ENCODE measurements around the gene RPS13.
A peak's percentile ranks its signal among the peaks of the same experiment; 100 is the strongest.
"Not testable (repeated sequence)": the region's sequence is repeated elsewhere in the genome, so short reads cannot be mapped to it uniquely, and the experiment has no call there.

Gene RPS13

DNA sequence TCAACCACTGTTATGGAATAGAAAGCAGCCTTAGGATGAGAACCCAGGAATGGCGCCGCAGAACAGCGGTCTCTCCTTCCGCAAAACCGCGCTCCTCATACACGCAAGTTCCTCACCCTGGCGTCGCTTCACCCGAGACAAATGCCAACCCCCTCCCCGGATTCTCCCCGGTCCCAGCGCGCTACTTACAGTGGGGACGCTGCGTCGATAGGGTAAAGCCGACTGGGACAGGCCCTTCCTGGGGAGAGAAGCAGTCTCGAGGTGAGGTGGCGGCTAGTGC is 287 bp downstream of the RPS13 start:
- Histone ChIP-seq H3K9ac (ENCODE audit: low read depth in 1 of 2, low read length in 2 of 2) (peak overlapping the region; percentile 92 to 98), H3K4me3 (ENCODE audit: low read depth in 1 of 2, low read length in 2 of 2) (peak overlapping the region; percentile 78 to 86), H3K9me3 (ENCODE audit: control insufficient read depth in 1 of 2, low read length in 2 of 2) (no peaks in the 10 kb centered on the region), H3K4me1 (ENCODE audit: control insufficient read depth in 1 of 2, insufficient read depth in 2 of 2, low read length in 2 of 2) (peaks cover 23 to 26% of the 10 kb centered on the region in 2 donors), H3K27ac (ENCODE audit: low read depth, low read length) (peak overlapping the region; percentile 77), H3K27me3 (ENCODE audit: control insufficient read depth in 1 of 2, insufficient read depth in 2 of 2, low read length in 2 of 2) (no peaks in the 10 kb centered on the region), H3K36me3 (ENCODE audit: control insufficient read depth in 1 of 2, insufficient read depth in 2 of 2, low read length in 2 of 2) (peaks cover 9 to 28% of the 10 kb centered on the region in 2 donors)

DNA sequence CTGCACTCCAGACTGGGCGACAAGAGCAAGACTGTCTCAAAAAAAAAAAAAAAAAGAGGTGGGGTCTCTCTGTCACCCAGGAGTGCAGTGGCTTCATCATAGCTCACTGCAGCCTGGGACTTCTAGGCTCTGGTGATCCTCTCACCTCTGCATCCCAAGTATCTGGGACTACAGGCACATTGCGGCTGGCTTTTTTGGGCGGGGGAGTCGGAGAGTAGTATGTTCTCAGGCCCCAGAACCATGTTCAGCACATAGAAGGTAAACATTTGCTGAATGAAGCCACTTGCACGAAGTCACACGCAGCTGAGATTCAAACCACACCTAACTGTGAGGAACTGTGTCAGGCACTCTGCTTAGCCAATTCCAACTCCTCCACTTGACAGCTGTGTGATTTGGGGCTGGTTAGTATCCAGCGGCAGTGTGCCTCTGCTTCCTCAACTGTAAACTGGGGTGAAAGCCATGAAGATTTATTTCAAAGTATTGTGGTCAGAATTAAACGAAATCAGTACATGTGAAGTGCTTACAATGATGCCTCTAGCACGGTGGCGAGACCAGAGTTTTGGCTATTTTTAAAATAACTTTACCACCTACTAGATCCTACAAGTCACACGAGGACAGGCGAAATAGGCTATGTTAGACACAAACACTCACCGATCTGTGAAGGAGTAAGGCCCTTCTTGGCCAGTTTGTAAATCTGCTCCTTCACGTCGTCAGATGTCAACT is 789 bp downstream of the RPS13 start:
- H3K4me1 ChIP-seq (ENCODE audit: control insufficient read depth in 1 of 2, insufficient read depth in 2 of 2, low read length in 2 of 2) = peaks cover 23 to 26% of the 10 kb centered on the region in 2 donors
- H3K27ac ChIP-seq (ENCODE audit: low read depth, low read length) = peak overlapping the region; percentile 77
- H3K36me3 ChIP-seq (ENCODE audit: control insufficient read depth in 1 of 2, insufficient read depth in 2 of 2, low read length in 2 of 2) = peaks cover 9 to 28% of the 10 kb centered on the region in 2 donors
- H3K9me3 ChIP-seq (ENCODE audit: control insufficient read depth in 1 of 2, low read length in 2 of 2) = no peaks in the 10 kb centered on the region
- no peaks in the 10 kb centered on the region for H3K27me3 ChIP-seq (ENCODE audit: control insufficient read depth in 1 of 2, insufficient read depth in 2 of 2, low read length in 2 of 2)
- peak overlapping the region; percentile 92 to 98 for H3K9ac ChIP-seq (ENCODE audit: low read depth in 1 of 2, low read length in 2 of 2)
- peak overlapping the region; percentile 78 to 86 for H3K4me3 ChIP-seq (ENCODE audit: low read depth in 1 of 2, low read length in 2 of 2)

DNA sequence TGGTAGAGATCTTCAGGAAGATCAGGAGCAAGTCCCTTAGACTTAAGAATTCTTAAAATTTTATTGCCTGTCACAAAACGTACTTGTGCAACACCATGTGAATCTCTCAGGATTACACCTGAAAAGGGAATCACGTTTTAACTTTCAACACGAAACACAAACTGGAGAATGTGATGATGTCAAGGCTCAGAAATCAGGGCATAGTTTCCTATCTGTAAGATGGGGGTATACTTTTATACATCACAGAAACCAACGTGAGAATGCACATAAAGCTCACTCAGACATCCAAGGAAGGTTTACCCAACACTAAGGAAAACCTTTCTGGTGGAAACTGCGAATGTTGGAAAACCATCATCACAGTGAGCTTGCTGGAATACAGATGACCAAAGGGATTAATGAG is 2.0 kb downstream of the RPS13 start:
- Histone ChIP-seq H3K27ac (ENCODE audit: low read depth, low read length) (no peak overlapping the region), H3K36me3 (ENCODE audit: control insufficient read depth in 1 of 2, insufficient read depth in 2 of 2, low read length in 2 of 2) (peaks cover 9 to 28% of the 10 kb centered on the region in 2 donors), H3K27me3 (ENCODE audit: control insufficient read depth in 1 of 2, insufficient read depth in 2 of 2, low read length in 2 of 2) (no peaks in the 10 kb centered on the region), H3K4me1 (ENCODE audit: control insufficient read depth in 1 of 2, insufficient read depth in 2 of 2, low read length in 2 of 2) (peaks cover 23 to 26% of the 10 kb centered on the region in 2 donors), H3K9me3 (ENCODE audit: control insufficient read depth in 1 of 2, low read length in 2 of 2) (no peaks in the 10 kb centered on the region), H3K4me3 (ENCODE audit: low read depth in 1 of 2, low read length in 2 of 2) (peak overlapping the region in 1 of 2 donors; percentile 30), H3K9ac (ENCODE audit: low read depth in 1 of 2, low read length in 2 of 2) (peak overlapping the region in 1 of 2 donors; percentile 10)

DNA sequence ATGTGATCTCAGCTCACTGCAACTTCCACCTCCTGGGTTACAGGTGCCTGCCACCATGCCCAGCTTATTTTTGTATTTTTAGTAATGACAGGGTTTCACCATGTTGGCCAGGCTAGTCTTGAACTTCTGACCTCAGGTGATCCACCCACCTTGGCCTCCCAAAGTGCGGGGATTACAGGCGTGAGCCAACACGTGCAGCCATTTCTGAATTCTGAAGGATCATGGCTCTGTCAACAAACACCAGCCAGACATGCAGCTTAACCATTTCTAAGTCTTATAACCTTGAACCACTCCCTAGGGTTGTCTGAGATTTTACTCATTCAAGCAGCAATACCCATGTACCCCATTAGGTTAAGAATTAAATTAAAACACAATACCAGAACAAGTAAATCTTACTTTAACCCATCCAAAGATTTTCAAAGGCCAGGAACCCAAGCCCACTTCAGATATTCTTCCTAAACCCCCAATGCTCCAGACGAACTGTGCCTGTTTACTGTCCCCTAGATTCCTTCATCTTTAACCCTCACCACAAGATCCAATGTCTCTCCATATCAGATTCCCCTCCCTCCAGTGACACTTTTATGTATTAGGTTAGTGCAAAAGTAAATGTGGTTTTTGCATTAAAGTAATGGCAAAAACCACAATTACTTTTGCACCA is 4.0 kb downstream of the RPS13 start:
- Histone ChIP-seq H3K4me1 (ENCODE audit: control insufficient read depth in 1 of 2, insufficient read depth in 2 of 2, low read length in 2 of 2) (peaks cover 20 to 23% of the 10 kb centered on the region in 2 donors), H3K27ac (ENCODE audit: low read depth, low read length) (no peak overlapping the region), H3K9me3 (ENCODE audit: control insufficient read depth in 1 of 2, low read length in 2 of 2) (no peaks in the 10 kb centered on the region), H3K36me3 (ENCODE audit: control insufficient read depth in 1 of 2, insufficient read depth in 2 of 2, low read length in 2 of 2) (peaks cover 9 to 28% of the 10 kb centered on the region in 2 donors), H3K4me3 (ENCODE audit: low read depth in 1 of 2, low read length in 2 of 2) (no peak overlapping the region), H3K9ac (ENCODE audit: low read depth in 1 of 2, low read length in 2 of 2) (no peak overlapping the region), H3K27me3 (ENCODE audit: control insufficient read depth in 1 of 2, insufficient read depth in 2 of 2, low read length in 2 of 2) (no peaks in the 10 kb centered on the region)

DNA sequence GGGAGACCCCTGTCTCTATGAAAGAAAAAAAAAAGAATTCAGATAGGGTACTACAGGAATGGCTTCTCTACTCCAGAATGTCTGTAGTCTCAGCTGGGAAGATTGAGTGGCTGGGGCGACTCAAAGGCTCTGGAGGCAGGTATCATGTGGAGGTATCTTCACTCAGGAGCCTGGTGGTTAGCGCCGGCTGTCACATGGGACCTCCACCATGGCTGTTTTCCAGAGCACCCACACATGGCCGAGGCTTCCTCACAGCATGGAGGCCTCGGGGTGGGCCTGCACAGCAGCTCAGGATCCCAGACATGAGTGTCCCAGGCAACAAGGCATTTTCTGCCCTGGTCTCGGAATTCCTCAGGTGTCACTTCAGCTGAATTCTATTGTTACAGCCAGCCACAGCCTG is 10.1 kb downstream of the RPS13 start:
- Histone ChIP-seq H3K27ac (ENCODE audit: low read depth, low read length) (no peak overlapping the region), H3K9me3 (ENCODE audit: control insufficient read depth in 1 of 2, low read length in 2 of 2) (no peaks in the 10 kb centered on the region), H3K36me3 (ENCODE audit: control insufficient read depth in 1 of 2, insufficient read depth in 2 of 2, low read length in 2 of 2) (no peaks in the 10 kb centered on the region), H3K4me3 (ENCODE audit: low read depth in 1 of 2, low read length in 2 of 2) (no peak overlapping the region), H3K4me1 (ENCODE audit: control insufficient read depth in 1 of 2, insufficient read depth in 2 of 2, low read length in 2 of 2) (no peaks in the 10 kb centered on the region), H3K9ac (ENCODE audit: low read depth in 1 of 2, low read length in 2 of 2) (no peak overlapping the region), H3K27me3 (ENCODE audit: control insufficient read depth in 1 of 2, insufficient read depth in 2 of 2, low read length in 2 of 2) (no peaks in the 10 kb centered on the region)

DNA sequence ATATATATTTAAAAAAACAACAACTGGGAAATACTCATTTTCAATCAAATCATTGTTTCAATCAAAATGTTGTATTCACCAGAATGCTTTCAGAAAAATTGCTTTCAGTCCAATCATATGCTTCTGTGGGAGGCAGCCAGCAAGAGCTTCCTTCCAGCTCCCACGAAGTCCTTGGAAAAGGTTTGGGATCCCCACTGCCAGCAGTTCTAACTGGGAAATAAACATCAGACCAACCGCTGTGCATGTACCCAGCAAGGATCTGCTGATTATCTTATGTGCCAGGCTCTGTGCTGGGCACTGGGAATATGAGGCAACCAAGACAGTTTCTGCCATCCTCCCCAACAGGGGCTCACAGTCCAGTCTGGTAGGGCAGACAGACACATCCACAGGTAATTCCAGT is 10.8 kb downstream of the RPS13 start:
- H3K4me3 ChIP-seq (ENCODE audit: low read depth in 1 of 2, low read length in 2 of 2) = no peak overlapping the region
- no peak overlapping the region for H3K9ac ChIP-seq (ENCODE audit: low read depth in 1 of 2, low read length in 2 of 2)
- H3K27ac ChIP-seq (ENCODE audit: low read depth, low read length) = no peak overlapping the region
- H3K4me1 ChIP-seq (ENCODE audit: control insufficient read depth in 1 of 2, insufficient read depth in 2 of 2, low read length in 2 of 2) = no peaks in the 10 kb centered on the region
- H3K27me3 ChIP-seq (ENCODE audit: control insufficient read depth in 1 of 2, insufficient read depth in 2 of 2, low read length in 2 of 2) = no peaks in the 10 kb centered on the region
- no peaks in the 10 kb centered on the region for H3K9me3 ChIP-seq (ENCODE audit: control insufficient read depth in 1 of 2, low read length in 2 of 2)
- no peaks in the 10 kb centered on the region for H3K36me3 ChIP-seq (ENCODE audit: control insufficient read depth in 1 of 2, insufficient read depth in 2 of 2, low read length in 2 of 2)

DNA sequence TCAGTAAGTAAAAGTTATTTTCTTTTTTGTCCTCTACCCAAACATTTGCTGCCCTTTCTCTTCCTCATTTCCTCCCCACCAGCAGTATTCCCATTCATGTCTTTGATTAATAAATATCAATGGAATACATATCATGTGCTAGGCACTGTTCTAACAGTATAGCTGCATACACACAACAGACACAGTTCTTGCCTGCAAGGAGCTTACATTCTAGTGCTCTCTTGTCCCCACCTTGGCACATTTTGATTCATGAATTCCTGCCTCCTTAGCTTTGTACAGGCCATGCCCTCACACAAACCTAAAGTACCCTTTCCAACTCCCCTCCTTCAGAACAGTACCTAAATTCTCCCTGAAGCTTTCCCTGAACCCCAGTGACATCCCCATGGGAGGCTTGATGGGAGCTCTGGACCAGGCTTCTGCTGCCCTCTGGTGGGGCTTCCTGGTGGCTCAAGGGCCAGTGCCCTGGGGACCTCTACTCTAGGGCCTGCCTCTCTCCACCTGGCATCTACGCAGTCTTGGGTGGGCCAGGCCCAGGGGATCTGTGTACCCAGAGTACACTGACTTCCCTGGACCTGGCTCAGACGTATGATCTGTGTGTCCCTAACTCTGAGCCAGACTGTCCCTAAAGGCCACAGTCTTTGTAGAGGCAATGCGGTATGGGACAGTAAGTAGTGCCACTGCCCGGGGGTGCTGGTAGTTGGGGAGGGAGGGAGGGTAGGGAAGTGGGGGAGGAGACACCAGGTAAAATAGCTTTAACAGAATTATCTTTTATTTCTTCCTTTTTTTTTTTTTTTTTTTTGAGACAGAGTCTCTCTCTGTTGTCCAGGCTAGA is 14.1 kb downstream of the RPS13 start:
- Histone ChIP-seq H3K9ac (ENCODE audit: low read depth in 1 of 2, low read length in 2 of 2) (no peak overlapping the region), H3K27me3 (ENCODE audit: control insufficient read depth in 1 of 2, insufficient read depth in 2 of 2, low read length in 2 of 2) (no peaks in the 10 kb centered on the region), H3K4me1 (ENCODE audit: control insufficient read depth in 1 of 2, insufficient read depth in 2 of 2, low read length in 2 of 2) (no peaks in the 10 kb centered on the region), H3K4me3 (ENCODE audit: low read depth in 1 of 2, low read length in 2 of 2) (no peak overlapping the region), H3K27ac (ENCODE audit: low read depth, low read length) (no peak overlapping the region), H3K9me3 (ENCODE audit: control insufficient read depth in 1 of 2, low read length in 2 of 2) (no peaks in the 10 kb centered on the region), H3K36me3 (ENCODE audit: control insufficient read depth in 1 of 2, insufficient read depth in 2 of 2, low read length in 2 of 2) (no peaks in the 10 kb centered on the region)

DNA sequence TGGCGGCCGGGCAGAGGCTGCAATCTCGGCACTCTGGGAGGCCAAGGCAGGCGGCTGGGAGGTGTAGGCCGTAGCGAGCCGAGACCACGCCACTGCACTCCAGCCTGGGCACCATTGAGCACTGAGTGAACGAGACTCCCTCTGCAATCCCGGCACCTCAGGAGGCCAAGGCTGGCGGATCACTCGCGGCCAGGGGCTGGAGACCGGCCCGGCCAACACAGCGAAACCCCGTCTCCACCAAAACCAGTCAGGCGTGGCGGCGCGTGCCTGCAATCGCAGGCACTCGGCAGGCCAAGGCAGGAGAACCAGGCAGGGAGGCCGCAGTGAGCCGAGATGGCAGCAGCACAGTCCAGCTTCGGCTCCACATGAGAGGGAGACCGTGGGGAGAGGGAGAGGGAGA is 26.3 kb downstream of the RPS13 start:
- H3K9ac ChIP-seq (ENCODE audit: low read depth in 1 of 2, low read length in 2 of 2); H3K9me3 ChIP-seq (ENCODE audit: control insufficient read depth in 1 of 2, low read length in 2 of 2); H3K27me3 ChIP-seq (ENCODE audit: control insufficient read depth in 1 of 2, insufficient read depth in 2 of 2, low read length in 2 of 2); H3K36me3 ChIP-seq (ENCODE audit: control insufficient read depth in 1 of 2, insufficient read depth in 2 of 2, low read length in 2 of 2); H3K4me3 ChIP-seq (ENCODE audit: low read depth in 1 of 2, low read length in 2 of 2); H3K4me1 ChIP-seq (ENCODE audit: control insufficient read depth in 1 of 2, insufficient read depth in 2 of 2, low read length in 2 of 2); H3K27ac ChIP-seq (ENCODE audit: low read depth, low read length): not testable (repeated sequence)

DNA sequence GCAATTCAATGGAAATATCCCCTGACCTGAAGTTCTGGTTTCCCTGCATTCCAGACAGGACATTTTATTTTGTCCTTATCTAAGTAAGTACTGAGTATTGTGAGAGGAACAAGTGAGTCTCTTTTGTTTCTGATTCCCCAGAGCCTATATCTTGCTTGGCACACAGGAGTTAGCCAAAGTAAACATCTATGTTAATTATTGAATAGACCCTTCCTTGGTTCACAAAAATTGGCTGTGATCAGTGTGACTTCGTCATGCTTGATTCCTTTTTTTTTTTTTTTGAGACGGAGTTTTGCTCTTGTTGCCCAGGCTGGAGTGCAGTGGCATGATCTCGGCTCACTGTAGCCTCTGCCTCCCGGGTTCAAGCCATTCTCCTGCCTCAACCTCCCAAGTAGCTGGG is 29.0 kb downstream of the RPS13 start:
- H3K27ac ChIP-seq (ENCODE audit: low read depth, low read length) = not testable (repeated sequence)

DNA sequence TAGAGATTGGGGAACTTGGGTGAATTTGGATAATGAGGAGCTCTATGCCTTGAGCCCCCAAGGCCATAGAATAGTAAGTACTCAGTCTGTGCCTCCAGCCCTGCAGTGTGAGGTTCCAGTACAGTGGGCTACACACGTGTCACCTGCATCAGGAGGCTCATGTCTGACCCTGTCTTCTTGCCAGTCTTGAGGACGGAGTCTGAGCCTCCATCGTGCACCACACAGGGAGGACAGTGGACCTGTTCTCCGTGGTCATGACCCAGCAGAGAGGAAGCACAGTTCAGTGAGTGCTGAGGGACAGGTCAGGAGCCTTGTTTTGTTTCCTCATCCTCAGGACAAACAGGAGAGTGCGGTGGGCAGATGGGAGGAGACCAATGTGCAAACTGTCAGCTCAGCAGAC is 30.8 kb downstream of the RPS13 start:
- H3K4me3 ChIP-seq (ENCODE audit: low read depth in 1 of 2, low read length in 2 of 2) = no peak overlapping the region
- no peak overlapping the region for H3K27ac ChIP-seq (ENCODE audit: low read depth, low read length)
- no peaks in the 10 kb centered on the region for H3K9me3 ChIP-seq (ENCODE audit: control insufficient read depth in 1 of 2, low read length in 2 of 2)
- H3K36me3 ChIP-seq (ENCODE audit: control insufficient read depth in 1 of 2, insufficient read depth in 2 of 2, low read length in 2 of 2) = no peaks in the 10 kb centered on the region
- no peak overlapping the region for H3K9ac ChIP-seq (ENCODE audit: low read depth in 1 of 2, low read length in 2 of 2)
- no peaks in the 10 kb centered on the region for H3K4me1 ChIP-seq (ENCODE audit: control insufficient read depth in 1 of 2, insufficient read depth in 2 of 2, low read length in 2 of 2)
- no peaks in the 10 kb centered on the region for H3K27me3 ChIP-seq (ENCODE audit: control insufficient read depth in 1 of 2, insufficient read depth in 2 of 2, low read length in 2 of 2)

More for the DNA sequence above, 29.0 kb downstream of the RPS13 start:
- H3K9ac ChIP-seq (ENCODE audit: low read depth in 1 of 2, low read length in 2 of 2); H3K36me3 ChIP-seq (ENCODE audit: control insufficient read depth in 1 of 2, insufficient read depth in 2 of 2, low read length in 2 of 2); H3K27me3 ChIP-seq (ENCODE audit: control insufficient read depth in 1 of 2, insufficient read depth in 2 of 2, low read length in 2 of 2); H3K4me1 ChIP-seq (ENCODE audit: control insufficient read depth in 1 of 2, insufficient read depth in 2 of 2, low read length in 2 of 2); H3K9me3 ChIP-seq (ENCODE audit: control insufficient read depth in 1 of 2, low read length in 2 of 2): not testable (repeated sequence)
- H3K4me3 ChIP-seq (ENCODE audit: low read depth in 1 of 2, low read length in 2 of 2) = peak overlapping the region in 1 of 2 donors; percentile 22
